NCI-H2227 (cell line): ENCODE data around the gene NAA35.
"Not testable (repeated sequence)": the region's sequence is repeated elsewhere in the genome, so short reads cannot be mapped to it uniquely, and the experiment has no call there.

Source experiments
- DNase-seq: peaks from one replicate; lab custom pipeline; 2025; ENCODE audit not compliant: unreplicated experiment; lab: John Stamatoyannopoulos, UW

Gene NAA35

GRCh38 chr9:86022687-86023266 is 81.8 kb downstream of the NAA35 start:
- no peak for DNase-seq

- DNase-seq = no peak
These were observed 86.8 kb downstream of the NAA35 start for GRCh38 chr9:86027767-86028166.

GRCh38 chr9:86034863-86035734 is 94.2 kb downstream of the NAA35 start:
- DNase-seq = peak; percentile 44

- no peak for DNase-seq
These were observed 95.0 kb downstream of the NAA35 start for GRCh38 chr9:86035827-86036440.

GRCh38 chr9:86036555-86036954 is 95.6 kb downstream of the NAA35 start:
- DNase-seq = no peak

- DNase-seq = no peak
These were observed 99.3 kb downstream of the NAA35 start for GRCh38 chr9:86039991-86040860.

- no peak for DNase-seq
These were observed 99.9 kb downstream of the NAA35 start for GRCh38 chr9:86040861-86041155.

GRCh38 chr9:86041311-86041741 is 100.4 kb downstream of the NAA35 start:
- DNase-seq = no peak

GRCh38 chr9:86042199-86042978 is 101.4 kb downstream of the NAA35 start:
- no peak for DNase-seq

GRCh38 chr9:86043586-86043985 is 102.6 kb downstream of the NAA35 start:
- DNase-seq = no peak

GRCh38 chr9:86043999-86044398 is 103.1 kb downstream of the NAA35 start:
- no peak for DNase-seq

GRCh38 chr9:86045654-86046053 is 104.7 kb downstream of the NAA35 start:
- DNase-seq = no peak

- no peak for DNase-seq
These were observed 105.2 kb downstream of the NAA35 start for GRCh38 chr9:86046071-86046636.

- DNase-seq = no peak
These were observed 106.0 kb downstream of the NAA35 start for GRCh38 chr9:86046930-86047341.

GRCh38 chr9:86047361-86047760 is 106.4 kb downstream of the NAA35 start:
- no peak for DNase-seq

- not testable (repeated sequence) for DNase-seq
These were observed 107.2 kb downstream of the NAA35 start for GRCh38 chr9:86048018-86048742.

GRCh38 chr9:86052556-86053468 is 111.9 kb downstream of the NAA35 start:
- DNase-seq = no peak

GRCh38 chr9:86054695-86055094 is 113.7 kb downstream of the NAA35 start:
- DNase-seq = no peak
